GM18498 (cell line): ENCODE data around the gene SAMD10.
A peak's percentile ranks its signal among the peaks of the same experiment; 100 is the strongest.
"Not testable (repeated sequence)": the region's sequence is repeated elsewhere in the genome, so short reads cannot be mapped to it uniquely, and the experiment has no call there.

Experiments
- ATAC-seq: cut with Tn5 transposase; IDR thresholded peaks from one replicate; pipeline ENCODE4 v1.9.1; 2021; ENCODE audit warnings: mild to moderate bottlenecking, moderate library complexity; ENCODE audit not compliant: unreplicated experiment

SAMD10 gene

GRCh38 chr20:64003960-64004725, 24.7 kb upstream of the SAMD10 start:
- ATAC-seq, result no peak

GRCh38 chr20:64001607-64002011, 22.2 kb upstream of the SAMD10 start:
- ATAC-seq, result no peak

GRCh38 chr20:64000906-64001305, 21.5 kb upstream of the SAMD10 start:
- no peak for ATAC-seq

DNA sequence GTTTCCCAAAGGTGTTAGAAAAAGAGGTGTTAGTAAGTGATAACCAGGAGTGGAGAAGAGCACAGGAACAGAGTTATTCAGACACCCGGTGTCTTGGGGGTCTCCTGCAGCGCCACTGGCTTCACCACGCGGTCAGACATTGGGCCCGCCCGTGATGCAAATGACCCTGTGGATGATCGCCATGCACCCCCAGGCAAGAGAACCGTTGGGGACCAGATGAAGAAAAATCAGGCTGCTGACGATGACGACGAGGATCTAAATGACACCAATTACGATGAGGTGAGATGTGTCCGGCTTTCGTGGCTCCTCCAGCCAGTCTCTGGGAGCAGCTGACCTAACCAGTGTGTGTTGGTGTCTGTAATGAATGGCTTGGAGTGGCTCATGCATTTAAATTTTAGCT, 3.5 kb upstream of the SAMD10 start:
- no peak for ATAC-seq

- peak; percentile 50 for ATAC-seq
Observed at GRCh38 chr20:63980806-63981728, 1.6 kb upstream of the SAMD10 start, which contains the start of gene PRPF6. Gene PRPF6, plus strand, starts transcription at chr20:63981132. Its CDS starts 114 bp downstream, at chr20:63981246.

DNA sequence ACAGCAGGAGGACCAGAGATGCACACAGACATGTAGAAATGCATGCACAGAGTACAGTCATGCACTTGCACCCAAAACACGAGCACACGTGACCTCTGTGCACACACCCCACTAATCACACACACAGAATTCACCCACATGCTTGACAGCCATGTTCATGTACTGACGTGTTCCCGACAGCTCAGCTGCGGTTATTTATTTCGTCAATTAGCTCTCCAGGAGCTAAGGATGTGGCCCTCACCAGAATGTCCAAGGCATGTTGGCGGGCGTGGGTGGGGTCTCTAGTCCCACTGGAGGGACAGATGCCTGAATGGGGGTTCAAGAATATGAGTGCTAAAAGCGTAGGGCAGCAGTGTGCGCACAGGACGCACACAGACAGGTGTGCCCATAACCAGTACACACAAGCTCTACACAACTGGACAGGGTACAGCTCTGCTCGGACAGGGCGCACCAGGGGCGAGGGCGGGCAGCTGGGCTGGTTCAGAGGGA, 919 bp upstream of the SAMD10 start:
- peak; percentile 14 for ATAC-seq

GRCh38 chr20:63979229-63979556, 249 bp downstream of the SAMD10 start:
- ATAC-seq, result no peak

- ATAC-seq, result peak; percentile 37
Observed at GRCh38 chr20:63978319-63979228, 868 bp downstream of the SAMD10 start.

GRCh38 chr20:63977739-63978276, 1.6 kb downstream of the SAMD10 start:
- ATAC-seq, result no peak

DNA sequence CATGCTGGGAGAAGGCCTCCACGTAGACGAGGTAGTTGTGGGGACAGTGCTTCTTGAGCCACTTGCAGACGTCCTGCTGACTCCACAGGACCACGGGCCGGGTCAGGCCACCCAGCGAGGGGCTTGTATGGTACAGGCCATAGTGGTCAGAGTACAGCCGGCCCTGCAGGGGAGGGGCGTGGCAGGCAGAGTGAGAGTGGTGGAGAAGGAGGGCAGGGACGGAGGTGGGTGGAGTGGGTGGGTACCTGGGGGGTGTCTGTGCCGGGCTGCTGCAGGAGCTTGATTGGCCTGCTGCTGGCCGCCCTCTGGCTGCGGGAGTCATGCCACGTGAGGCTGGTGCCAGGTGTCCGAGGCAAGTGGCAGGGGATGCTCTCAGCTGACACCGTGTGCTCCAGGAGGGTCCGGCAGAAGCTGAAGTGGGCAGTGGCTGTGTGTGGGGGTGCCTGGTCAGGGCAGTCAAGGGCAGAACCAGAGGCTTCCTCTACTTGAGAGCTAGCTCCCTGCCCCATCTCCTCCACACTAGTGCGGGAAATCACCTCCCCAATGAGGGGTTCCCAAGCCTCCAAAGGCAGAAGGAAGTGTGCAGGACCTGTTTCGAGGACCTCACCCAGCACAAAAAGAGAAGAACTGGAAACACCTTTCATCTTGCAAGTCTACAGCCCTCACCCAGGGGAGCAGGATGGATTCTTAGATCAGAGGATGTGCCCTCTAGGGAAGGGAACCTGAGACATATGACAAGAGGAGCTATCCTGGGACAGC, 2.3 kb downstream of the SAMD10 start:
- ATAC-seq, result no peak

- not testable (repeated sequence) for ATAC-seq
Observed at GRCh38 chr20:63976511-63976910, 2.9 kb downstream of the SAMD10 start.

GRCh38 chr20:63974402-63975200, 4.8 kb downstream of the SAMD10 start:
- ATAC-seq, result no peak

- peak; percentile 47 for ATAC-seq
Observed at GRCh38 chr20:63973636-63974401, 5.6 kb downstream of the SAMD10 start.

DNA sequence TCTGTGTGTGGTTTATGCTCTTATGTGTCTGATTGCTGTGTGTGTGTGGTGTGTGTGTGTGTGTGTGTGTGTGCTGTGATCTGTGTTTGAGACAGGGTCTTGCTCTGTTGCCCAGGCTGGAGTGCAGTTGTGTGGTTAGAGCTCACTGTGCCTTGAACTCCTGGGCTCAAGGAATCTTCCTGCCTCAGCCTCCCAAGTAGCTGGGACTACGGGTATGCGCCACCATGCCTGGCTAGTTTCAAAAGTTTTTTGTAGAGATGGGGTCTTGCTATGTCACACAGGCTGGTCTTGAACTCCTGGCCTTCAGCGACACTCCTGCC, 6.3 kb downstream of the SAMD10 start:
- ATAC-seq, result no peak

DNA sequence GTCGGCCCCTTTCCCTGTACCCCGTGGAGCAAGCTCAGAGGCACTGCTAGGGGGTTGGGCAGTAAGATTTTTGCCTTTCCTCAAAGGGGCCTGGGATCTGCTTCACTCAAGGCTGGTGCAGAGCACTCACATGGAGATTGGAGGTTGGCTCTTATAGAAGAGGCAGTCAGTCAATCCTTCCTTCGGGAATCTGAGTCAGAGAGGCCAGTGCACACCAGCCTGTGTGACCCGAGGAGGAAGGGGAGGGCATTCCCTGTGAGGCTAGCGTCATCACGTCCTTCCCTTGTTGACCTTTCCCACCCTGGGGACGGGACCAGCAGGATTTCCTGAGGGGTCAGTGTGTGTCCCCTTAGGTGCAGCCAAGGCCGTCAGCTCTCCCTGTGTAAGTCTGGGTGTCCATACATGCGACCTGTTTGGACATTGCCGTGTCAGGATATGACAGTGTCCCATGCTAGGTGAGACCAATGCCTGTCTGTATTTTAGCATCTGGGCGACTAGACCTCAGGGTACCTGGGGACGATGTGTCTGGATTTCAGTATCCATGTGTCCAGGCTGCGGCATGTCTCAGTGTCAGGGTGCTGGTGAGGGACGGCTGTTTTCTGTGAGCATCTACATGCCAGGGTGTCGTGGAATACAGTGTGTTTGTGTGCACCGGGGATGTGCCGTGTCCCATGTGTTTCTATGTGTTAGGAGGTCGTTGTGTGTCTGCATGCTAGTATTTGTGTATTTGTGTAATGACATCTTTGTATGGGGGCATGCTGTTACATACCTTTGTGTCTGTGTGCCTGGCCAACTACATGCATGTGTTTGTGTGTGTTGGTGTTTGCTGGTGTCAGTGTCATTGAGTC, 6.9 kb downstream of the SAMD10 start:
- no peak for ATAC-seq

DNA sequence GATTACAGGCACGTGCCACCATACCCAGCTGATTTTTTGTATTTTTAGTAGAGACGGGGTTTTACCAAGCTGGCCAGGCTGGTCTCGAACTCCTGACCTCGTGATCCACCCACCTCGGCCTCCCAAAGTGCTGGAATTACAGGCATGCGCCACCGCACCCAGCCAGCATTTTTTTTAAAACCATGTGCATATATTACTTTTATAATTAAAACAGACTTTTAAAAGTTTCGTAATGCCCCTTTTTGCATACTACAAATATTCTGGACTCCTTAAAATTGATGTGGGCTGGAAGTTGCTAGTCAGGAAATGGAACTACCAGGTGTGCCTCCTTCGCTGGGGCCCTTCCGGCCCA, 7.5 kb downstream of the SAMD10 start:
- not testable (repeated sequence) for ATAC-seq

DNA sequence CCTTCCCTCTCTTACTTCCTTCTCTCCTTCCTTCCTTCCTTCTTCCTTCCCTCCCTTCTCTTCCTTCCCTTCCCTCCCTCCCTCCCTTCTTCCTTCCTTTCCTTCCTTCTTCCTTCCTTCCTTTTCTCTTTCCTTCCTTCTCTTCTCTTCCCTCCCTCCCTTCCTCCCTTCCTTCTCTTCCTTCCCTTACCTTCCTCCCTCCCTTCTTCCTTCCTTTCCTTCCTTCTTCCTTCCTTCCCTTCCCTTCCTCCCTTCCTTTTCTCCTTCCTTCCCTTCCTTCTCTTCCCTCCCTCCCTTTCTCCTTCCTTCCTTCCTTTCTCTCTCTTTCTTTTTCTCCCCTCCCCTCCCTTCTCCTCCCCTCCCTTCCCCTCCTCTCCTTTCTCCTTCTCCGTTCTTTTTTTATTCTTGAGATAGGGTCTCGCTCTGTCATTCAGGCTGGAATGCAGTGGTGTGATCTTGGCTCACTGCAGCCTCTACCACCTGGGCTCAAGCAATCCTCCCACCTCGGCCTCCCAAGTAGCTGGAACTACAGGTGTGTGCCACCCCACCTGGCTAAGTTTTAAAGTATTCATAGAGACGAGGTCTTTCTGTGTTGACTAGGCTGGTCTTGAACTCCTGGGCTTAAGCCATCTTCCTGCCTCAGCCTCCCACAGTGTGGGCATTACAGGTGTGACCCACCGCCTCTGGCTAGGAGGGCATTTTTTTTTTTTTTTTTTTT, 8.6 kb downstream of the SAMD10 start:
- ATAC-seq, result no peak
